Mesothelial cell of epicardium (in vitro differentiated cells): ENCODE measurements around the gene CMTR2. TPM values are rescaled to one million over a fixed set of nuclear protein-coding genes. Genes with fewer than 3 reads are reported as not detected.

Source experiments
- DNase-seq, 2 experiments: peaks; one replicate each; pipeline ENCODE4 v3.0.0; 2021; ENCODE audit warnings: low spot score in 2 of 2; ENCODE audit not compliant: unreplicated experiment in 2 of 2
- H3K27ac Mint-ChIP-seq: 2 replicates; pipeline ENCODE4 v1.8.0; 2021; ENCODE audit warnings: mixed read lengths
- H3K27me3 Mint-ChIP-seq: 2 replicates; pipeline ENCODE4 v1.8.0; 2021; ENCODE audit warnings: low read depth, mixed read lengths
- H3K36me3 Mint-ChIP-seq: 2 replicates; pipeline ENCODE4 v1.8.0; 2021; ENCODE audit warnings: mixed read lengths
- H3K4me1 Mint-ChIP-seq: 2 replicates; pipeline ENCODE4 v1.8.0; 2021; ENCODE audit warnings: mixed read lengths
- H3K4me3 Mint-ChIP-seq: 2 replicates; pipeline ENCODE4 v1.8.0; 2021; ENCODE audit warnings: mild to moderate bottlenecking, moderate library complexity, mixed read lengths
- H3K9me3 Mint-ChIP-seq: 2 replicates; pipeline ENCODE4 v1.8.0; 2021; ENCODE audit warnings: mixed read lengths
- total RNA-seq: library from RNA; stranded (reverse); gene quantifications from 3 replicates; pipeline ENCODE4 v1.2.1, GENCODE V29; 2021
- TF ChIP-seq, protein P1 (sequence below): fragments of 200-600 bp; sonication (generic); IDR thresholded peaks from one replicate; pipeline ENCODE4 v1.5.0; 2021; ENCODE audit warnings: antibody characterized with exemption; ENCODE audit not compliant: unreplicated experiment

The CMTR2 gene
- total RNA-seq, 1 donor from 2014 or later = 28.7 TPM

GRCh38 chr16:71273384-71273783 lies 15.8 kb downstream of the CMTR2 start:
- Mint-ChIP-seq H3K9me3 (peaks cover 31% of the 10 kb centered on the region), H3K4me3 (no peak overlapping the region), H3K27ac (no peak overlapping the region), H3K36me3 (peaks cover 5% of the 10 kb centered on the region), H3K27me3 (peaks cover 12% of the 10 kb centered on the region), H3K4me1 (no peaks in the 10 kb centered on the region)
- DNase-seq = no peak
- TF ChIP-seq, protein P1, sequence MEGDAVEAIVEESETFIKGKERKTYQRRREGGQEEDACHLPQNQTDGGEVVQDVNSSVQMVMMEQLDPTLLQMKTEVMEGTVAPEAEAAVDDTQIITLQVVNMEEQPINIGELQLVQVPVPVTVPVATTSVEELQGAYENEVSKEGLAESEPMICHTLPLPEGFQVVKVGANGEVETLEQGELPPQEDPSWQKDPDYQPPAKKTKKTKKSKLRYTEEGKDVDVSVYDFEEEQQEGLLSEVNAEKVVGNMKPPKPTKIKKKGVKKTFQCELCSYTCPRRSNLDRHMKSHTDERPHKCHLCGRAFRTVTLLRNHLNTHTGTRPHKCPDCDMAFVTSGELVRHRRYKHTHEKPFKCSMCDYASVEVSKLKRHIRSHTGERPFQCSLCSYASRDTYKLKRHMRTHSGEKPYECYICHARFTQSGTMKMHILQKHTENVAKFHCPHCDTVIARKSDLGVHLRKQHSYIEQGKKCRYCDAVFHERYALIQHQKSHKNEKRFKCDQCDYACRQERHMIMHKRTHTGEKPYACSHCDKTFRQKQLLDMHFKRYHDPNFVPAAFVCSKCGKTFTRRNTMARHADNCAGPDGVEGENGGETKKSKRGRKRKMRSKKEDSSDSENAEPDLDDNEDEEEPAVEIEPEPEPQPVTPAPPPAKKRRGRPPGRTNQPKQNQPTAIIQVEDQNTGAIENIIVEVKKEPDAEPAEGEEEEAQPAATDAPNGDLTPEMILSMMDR = no peak

DNA sequence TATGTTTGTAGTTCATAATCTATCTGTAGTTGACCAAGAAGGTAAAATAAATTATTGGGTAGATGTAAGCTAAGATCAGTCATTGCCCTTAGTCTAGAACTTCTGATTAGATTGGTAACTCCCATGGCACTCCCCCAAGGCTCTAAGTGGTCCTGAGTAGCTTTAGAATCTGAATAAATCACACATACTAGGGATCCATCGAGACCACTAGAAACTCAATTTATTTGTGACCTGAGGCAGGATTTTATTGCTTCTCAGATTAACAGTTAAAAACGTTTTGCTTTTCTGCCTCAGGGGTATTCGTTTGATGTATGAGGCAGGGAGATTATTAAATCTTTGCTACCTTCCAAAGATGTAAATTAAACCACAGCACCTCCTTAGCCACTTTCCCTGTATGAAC lies 24.9 kb downstream of the CMTR2 start:
- H3K4me1 Mint-ChIP-seq = peaks cover 1% of the 10 kb centered on the region
- peaks cover 33% of the 10 kb centered on the region for H3K27me3 Mint-ChIP-seq
- H3K36me3 Mint-ChIP-seq = no peaks in the 10 kb centered on the region
- no peak overlapping the region for H3K27ac Mint-ChIP-seq
- DNase-seq = no peak
- TF ChIP-seq, protein P1 = no peak
- peaks cover 9% of the 10 kb centered on the region for H3K9me3 Mint-ChIP-seq
- H3K4me3 Mint-ChIP-seq = no peak overlapping the region

DNA sequence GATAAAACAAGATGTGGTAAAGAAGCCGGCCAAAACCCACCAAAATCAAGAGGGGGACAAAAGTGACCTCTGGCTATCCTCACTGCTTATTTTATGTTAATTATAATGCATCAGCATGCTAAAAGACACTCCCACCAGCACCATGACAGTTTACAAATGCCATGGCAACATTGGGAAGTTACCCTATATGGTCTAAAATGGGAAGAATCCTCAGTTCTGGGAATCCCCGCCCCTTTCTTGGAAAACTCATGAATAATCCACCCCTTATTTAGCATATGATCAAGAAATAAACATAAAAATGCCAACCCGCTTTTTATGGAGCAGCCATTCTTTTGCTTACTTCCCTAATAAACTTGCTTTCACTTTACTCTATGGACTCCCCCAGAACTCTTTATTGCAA lies 25.6 kb downstream of the CMTR2 start:
- no peak overlapping the region for H3K27ac Mint-ChIP-seq
- H3K36me3 Mint-ChIP-seq = no peaks in the 10 kb centered on the region
- peaks cover 1% of the 10 kb centered on the region for H3K4me1 Mint-ChIP-seq
- DNase-seq = no peak
- H3K4me3 Mint-ChIP-seq = no peak overlapping the region
- peaks cover 34% of the 10 kb centered on the region for H3K27me3 Mint-ChIP-seq
- peaks cover 4% of the 10 kb centered on the region for H3K9me3 Mint-ChIP-seq
- TF ChIP-seq, protein P1 = no peak

DNA sequence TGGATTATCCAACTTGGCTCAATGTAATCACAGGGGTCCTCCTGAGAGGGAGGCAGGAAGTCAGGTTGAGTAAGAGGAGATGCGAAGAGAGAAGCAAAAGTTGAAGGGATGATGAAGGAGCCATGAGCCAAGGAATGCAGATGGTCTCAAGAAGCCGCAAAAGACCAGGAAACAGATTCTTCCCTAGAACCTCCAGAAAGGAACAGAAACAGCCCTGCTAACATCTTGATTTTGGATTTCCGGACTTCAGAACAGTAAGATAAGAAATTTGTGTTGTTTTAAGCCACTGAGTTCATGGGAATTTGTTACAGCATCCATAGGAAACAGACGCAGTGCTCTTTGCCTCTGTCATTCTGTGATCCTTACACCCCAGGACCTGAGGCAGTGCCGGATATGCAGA lies 26.8 kb downstream of the CMTR2 start:
- TF ChIP-seq, protein P1 = no peak
- peaks cover 1% of the 10 kb centered on the region for H3K4me1 Mint-ChIP-seq
- H3K27ac Mint-ChIP-seq = no peak overlapping the region
- H3K4me3 Mint-ChIP-seq = no peak overlapping the region
- H3K36me3 Mint-ChIP-seq = no peaks in the 10 kb centered on the region
- DNase-seq = no peak
- no peaks in the 10 kb centered on the region for H3K9me3 Mint-ChIP-seq
- H3K27me3 Mint-ChIP-seq = peaks cover 41% of the 10 kb centered on the region

DNA sequence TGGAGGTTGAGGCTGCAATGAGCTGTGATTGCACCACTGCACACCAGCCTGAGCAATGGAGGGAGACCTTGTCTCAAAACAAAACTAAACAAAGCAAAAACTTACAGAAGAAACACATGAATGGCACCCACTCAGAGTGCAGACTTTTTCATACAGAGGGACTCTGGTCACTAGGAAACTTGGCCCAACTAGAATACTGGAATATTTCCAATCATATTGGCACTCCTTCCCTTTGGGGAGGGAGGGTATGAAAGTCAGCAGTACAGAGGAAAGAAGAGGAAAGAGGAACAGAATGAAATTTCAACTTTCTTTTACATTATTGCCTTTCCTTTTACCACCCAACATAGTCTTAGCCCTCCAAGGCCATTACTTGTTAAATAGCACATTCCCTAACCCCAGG lies 28.2 kb downstream of the CMTR2 start:
- Mint-ChIP-seq H3K4me3 (no peak overlapping the region), H3K4me1 (peaks cover 8% of the 10 kb centered on the region), H3K36me3 (no peaks in the 10 kb centered on the region), H3K9me3 (no peaks in the 10 kb centered on the region), H3K27ac (no peak overlapping the region), H3K27me3 (peaks cover 43% of the 10 kb centered on the region)
- no peak for DNase-seq
- TF ChIP-seq, protein P1 = no peak

- no peak for DNase-seq
- Mint-ChIP-seq H3K4me3 (no peak overlapping the region), H3K4me1 (peaks cover 15% of the 10 kb centered on the region), H3K36me3 (no peaks in the 10 kb centered on the region), H3K27me3 (peaks cover 42% of the 10 kb centered on the region), H3K27ac (no peak overlapping the region), H3K9me3 (no peaks in the 10 kb centered on the region)
- TF ChIP-seq, protein P1 = no peak
Observed at GRCh38 chr16:71259086-71259485, 30.1 kb downstream of the CMTR2 start.
